Lung (tissue), 12 donors: Measurements from ENCODE around the gene ERI3. TPM values are rescaled to one million over a fixed set of nuclear protein-coding genes. Genes with fewer than 3 reads are reported as not detected.

Experiments used
- ATAC-seq: fragments of 200-7000 bp; cut with Tn5 transposase; one replicate; pipeline ENCODE4 v1.9.1; 2020; ENCODE audit warnings: moderate number of reproducible peaks; ENCODE audit not compliant: insufficient read depth, low FRiP score
- DNase-seq, 3 donors: peaks; one replicate each; pipeline ENCODE4 v3.0.0-alpha.2; 2013 to 2017
- H3K27ac ChIP-seq, 2 donors: one replicate each; pipeline ENCODE4 v1.5.1; 2013; ENCODE audit warnings: mild to moderate bottlenecking in 2 of 2, moderate library complexity in 2 of 2, control low read depth in 1 of 2, inconsistent platforms in 1 of 2, low read depth in 1 of 2, low read length in 1 of 2
- H3K27me3 ChIP-seq, 3 donors: one replicate each; pipeline ENCODE4 v1.5.1; 2013; ENCODE audit warnings: low read length in 2 of 3; ENCODE audit not compliant: control insufficient read depth in 3 of 3, insufficient read depth in 3 of 3
- H3K36me3 ChIP-seq, 4 donors: one replicate each; pipeline ENCODE4 v1.5.1; 2013; ENCODE audit warnings: low read length in 4 of 4, mild to moderate bottlenecking in 1 of 4, moderate library complexity in 1 of 4; ENCODE audit not compliant: control insufficient read depth in 4 of 4, insufficient read depth in 4 of 4
- H3K4me1 ChIP-seq, 5 donors: one replicate each; pipeline ENCODE4 v1.5.1; 2013; ENCODE audit warnings: low read length in 5 of 5, mild to moderate bottlenecking in 2 of 5, moderate library complexity in 1 of 5; ENCODE audit not compliant: control insufficient read depth in 5 of 5, insufficient read depth in 5 of 5
- H3K4me3 ChIP-seq: one replicate; pipeline ENCODE4 v1.5.1; 2013; ENCODE audit warnings: mild to moderate bottlenecking, control low read depth, moderate library complexity
- H3K9ac ChIP-seq, 2 donors: one replicate each; pipeline ENCODE4 v1.5.1; 2013; ENCODE audit warnings: low read length in 2 of 2, control low read depth in 1 of 2; ENCODE audit not compliant: insufficient read depth in 1 of 2
- H3K9me3 ChIP-seq, 4 donors: one replicate each; pipeline ENCODE4 v1.5.1; 2013; ENCODE audit warnings: low read length in 3 of 4, mild to moderate bottlenecking in 1 of 4, moderate library complexity in 1 of 4; ENCODE audit not compliant: control insufficient read depth in 4 of 4, insufficient read depth in 3 of 4
- CTCF ChIP-seq: IDR thresholded peaks from 2 replicates; pipeline ENCODE4 v1.5.1; 2012; ENCODE audit warnings: mild to moderate bottlenecking; ENCODE audit errors: control extremely low read depth, extremely low read depth
- WGBS, 2 donors: extraction: QIAGEN DNeasy Blood & Tissue Kit; methylation state at CpG; one replicate each; pipeline ENCODE4 v1.1.7; 2013; 5-methylcytosine and 5-hydroxymethylcytosine counted together
- polyA plus RNA-seq, 2 donors: library from polyadenylated mRNA; stranded (reverse); fragments of 200-250 nt; gene quantifications; one replicate each; pipeline ENCODE4 v1.2.1, GENCODE V29; 2013
- total RNA-seq, 2 donors: library from RNA; depleted of rRNA in 1 of 2; stranded (reverse); fragments of >200 nt in 1 of 2; gene quantifications; one replicate each; pipeline ENCODE4 v1.2.1, GENCODE V29; 2014 to 2021
- donor health status: control.
- donor health status: control.
- donor health status: Bipolar disorder and iron deficiency.
- donor health status: healthy.
- donor health status: DM: yes; HTN: yes; CAD: no.

ERI3 gene
- total and polyA plus RNA-seq, 4 donors, result 26.6 to 56.2 (median 40.8) TPM

- ATAC-seq (no peak), DNase-seq (no peak)
- Histone ChIP-seq H3K4me3 (no peak overlapping the region), H3K36me3 (peaks cover 10 to 43% (median 24%) of the 10 kb centered on the region in 4 donors), H3K9ac (no peak overlapping the region), H3K4me1 (no peaks in the 10 kb centered on the region), H3K27ac (no peak overlapping the region), H3K27me3 (no peaks in the 10 kb centered on the region), H3K9me3 (no peaks in the 10 kb centered on the region)
- 66 to 75% methylated on average over 5 of the region's 5 CpGs for WGBS, 2 donors
- no peak for TF ChIP-seq CTCF
These were observed 132.5 kb downstream of the ERI3 start for GRCh38 chr1:44222397-44223186.

DNA sequence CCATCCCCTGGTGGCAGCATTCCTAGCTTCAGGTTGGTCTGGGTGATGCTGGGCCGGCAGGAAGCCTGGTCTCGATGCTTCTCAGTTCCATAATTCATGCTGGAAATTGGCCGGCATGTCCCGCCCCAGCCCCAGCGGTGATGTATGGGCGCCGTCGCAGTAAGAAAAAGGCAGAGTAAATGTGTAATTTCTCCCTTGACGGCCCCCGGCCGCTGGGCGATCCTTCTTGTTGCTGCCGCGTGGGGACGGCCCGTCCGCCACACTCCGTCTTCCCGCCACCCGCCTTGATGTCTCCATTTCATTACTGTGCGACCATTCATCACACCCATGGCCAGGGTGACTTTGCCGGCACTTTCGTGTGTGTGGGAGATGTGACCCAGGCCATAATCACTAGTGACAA, 133.3 kb downstream of the ERI3 start:
- DNase-seq, result no peak
- Histone ChIP-seq H3K27ac (no peak overlapping the region), H3K27me3 (no peaks in the 10 kb centered on the region), H3K9ac (no peak overlapping the region), H3K9me3 (no peaks in the 10 kb centered on the region), H3K4me3 (no peak overlapping the region), H3K36me3 (peaks cover 10 to 43% (median 29%) of the 10 kb centered on the region in 4 donors), H3K4me1 (no peaks in the 10 kb centered on the region)
- TF ChIP-seq CTCF, result no peak
- whole genome bisulfite sequencing, 2 donors, result 91 to 96% methylated on average over 23 of the region's 23 CpGs
- no peak for ATAC-seq

GRCh38 chr1:44220755-44221154, 134.3 kb downstream of the ERI3 start:
- H3K36me3 ChIP-seq, result peaks cover 10 to 45% (median 32%) of the 10 kb centered on the region in 4 donors
- no peak for ATAC-seq

More at GRCh38 chr1:44220755-44221154, 134.3 kb downstream of the ERI3 start:
- H3K9ac ChIP-seq, result no peak overlapping the region
- H3K9me3 ChIP-seq, result no peaks in the 10 kb centered on the region
- no peaks in the 10 kb centered on the region for H3K4me1 ChIP-seq
- WGBS, 2 donors, result 88% methylated on average over 10 of the region's 10 CpGs
- TF ChIP-seq CTCF, result no peak
- H3K27ac ChIP-seq, result no peak overlapping the region
- no peak overlapping the region for H3K4me3 ChIP-seq
- no peaks in the 10 kb centered on the region for H3K27me3 ChIP-seq
- DNase-seq, result no peak
